Stimulated activated naive B cell treated with anti-CD40 and anti-IgM and Interleukin-4, amounts not matched to agents 10 μg/mL and 1 μg/mL and 100 μg/mL, for 72 hours (primary cell): Measurements from ENCODE around the gene KLHL30.
A peak's percentile ranks its signal among the peaks of the same experiment; 100 is the strongest.

Experiments
- ATAC-seq, 2 donors: fragments of 150-1000 bp; cut with Tn5 transposase; replicated peaks; 2 replicates each; pipeline ENCODE4 v1.10.0; 2021; ENCODE audit warnings: moderate library complexity in 1 of 2
- DNase-seq: peaks from one replicate; pipeline ENCODE4 v3.0.0; 2021
- H3K27ac Mint-ChIP-seq: one replicate; pipeline ENCODE4 v1.8.0; 2022; ENCODE audit warnings: mild to moderate bottlenecking, mixed read lengths
- H3K27me3 Mint-ChIP-seq, 2 donors: one replicate each; pipeline ENCODE4 v1.8.0; 2022; ENCODE audit warnings: mixed read lengths in 2 of 2
- H3K36me3 Mint-ChIP-seq, 2 donors: one replicate each; pipeline ENCODE4 v1.8.0; 2022; ENCODE audit warnings: mixed read lengths in 2 of 2, mild to moderate bottlenecking in 1 of 2
- H3K4me1 Mint-ChIP-seq, 2 donors: one replicate each; pipeline ENCODE4 v1.8.0; 2022; ENCODE audit warnings: mixed read lengths in 2 of 2, mild to moderate bottlenecking in 1 of 2
- H3K4me3 Mint-ChIP-seq, 2 donors: one replicate each; pipeline ENCODE4 v1.8.0; 2022; ENCODE audit warnings: mild to moderate bottlenecking in 2 of 2, mixed read lengths in 2 of 2, moderate library complexity in 1 of 2
- H3K9me3 Mint-ChIP-seq, 2 donors: one replicate each; pipeline ENCODE4 v1.8.0; 2022; ENCODE audit warnings: mixed read lengths in 2 of 2, mild to moderate bottlenecking in 1 of 2

The KLHL30 gene

GRCh38 chr2:238120463-238121298, 17.8 kb upstream of the KLHL30 start:
- peaks cover 9 to 11% of the 10 kb centered on the region in 2 donors for H3K36me3 Mint-ChIP-seq
- peaks cover 3 to 19% of the 10 kb centered on the region in 2 donors for H3K4me1 Mint-ChIP-seq
- H3K27ac Mint-ChIP-seq, result no peak overlapping the region
- peaks cover 24 to 25% of the 10 kb centered on the region in 2 donors for H3K27me3 Mint-ChIP-seq
- DNase-seq (no peak), ATAC-seq (peak in 1 of 2 donors; percentile 3)
- no peak overlapping the region for H3K4me3 Mint-ChIP-seq
- H3K9me3 Mint-ChIP-seq, result no peaks in the 10 kb centered on the region

- H3K4me3 Mint-ChIP-seq, result no peak overlapping the region
- H3K9me3 Mint-ChIP-seq, result no peaks in the 10 kb centered on the region
- DNase-seq, result no peak
- ATAC-seq, result no peak
- H3K4me1 Mint-ChIP-seq, result peaks cover 3 to 19% of the 10 kb centered on the region in 2 donors
- H3K27me3 Mint-ChIP-seq, result peaks cover 20 to 23% of the 10 kb centered on the region in 2 donors
- peaks cover 4 to 11% of the 10 kb centered on the region in 2 donors for H3K36me3 Mint-ChIP-seq
- no peak overlapping the region for H3K27ac Mint-ChIP-seq
Observed at GRCh38 chr2:238121511-238122286, 16.8 kb upstream of the KLHL30 start.

- DNase-seq, result no peak
- Mint-ChIP-seq H3K4me1 (peaks cover 3 to 19% of the 10 kb centered on the region in 2 donors), H3K27ac (no peak overlapping the region), H3K9me3 (no peaks in the 10 kb centered on the region), H3K36me3 (peaks cover 0 to 8% of the 10 kb centered on the region in 2 donors), H3K27me3 (peaks cover 15 to 16% of the 10 kb centered on the region in 2 donors), H3K4me3 (no peak overlapping the region)
- no peak for ATAC-seq
Observed at GRCh38 chr2:238122287-238123217, 15.9 kb upstream of the KLHL30 start.

- H3K4me1 Mint-ChIP-seq, result peaks cover 3 to 19% of the 10 kb centered on the region in 2 donors
- H3K36me3 Mint-ChIP-seq, result peaks cover 0 to 4% of the 10 kb centered on the region in 2 donors
- no peak for DNase-seq
- H3K27ac Mint-ChIP-seq, result no peak overlapping the region
- no peak overlapping the region for H3K4me3 Mint-ChIP-seq
- peaks cover 7% of the 10 kb centered on the region in 2 donors for H3K27me3 Mint-ChIP-seq
- H3K9me3 Mint-ChIP-seq, result no peaks in the 10 kb centered on the region
- no peak for ATAC-seq
Observed at GRCh38 chr2:238123218-238123971, 15.1 kb upstream of the KLHL30 start.

GRCh38 chr2:238123991-238124470, 14.4 kb upstream of the KLHL30 start:
- Mint-ChIP-seq H3K4me3 (no peak overlapping the region), H3K27ac (no peak overlapping the region), H3K36me3 (peaks cover 0 to under 1% of the 10 kb centered on the region in 2 donors), H3K9me3 (no peaks in the 10 kb centered on the region), H3K4me1 (peaks cover 3 to 15% of the 10 kb centered on the region in 2 donors), H3K27me3 (peaks cover under 1 to 1% of the 10 kb centered on the region in 2 donors)
- ATAC-seq, result no peak
- DNase-seq, result no peak

- no peaks in the 10 kb centered on the region for H3K9me3 Mint-ChIP-seq
- peaks cover 3 to 11% of the 10 kb centered on the region in 2 donors for H3K4me1 Mint-ChIP-seq
- H3K27me3 Mint-ChIP-seq, result no peaks in the 10 kb centered on the region
- H3K27ac Mint-ChIP-seq, result no peak overlapping the region
- no peak overlapping the region for H3K4me3 Mint-ChIP-seq
- ATAC-seq (no peak), DNase-seq (no peak)
- H3K36me3 Mint-ChIP-seq, result no peaks in the 10 kb centered on the region
Observed at GRCh38 chr2:238124488-238125126, 13.9 kb upstream of the KLHL30 start.

GRCh38 chr2:238125127-238125885, 13.2 kb upstream of the KLHL30 start:
- DNase-seq (no peak), ATAC-seq (no peak)
- peaks cover 1 to 4% of the 10 kb centered on the region in 2 donors for H3K4me1 Mint-ChIP-seq
- H3K27ac Mint-ChIP-seq, result no peak overlapping the region
- no peaks in the 10 kb centered on the region for H3K9me3 Mint-ChIP-seq
- H3K36me3 Mint-ChIP-seq, result no peaks in the 10 kb centered on the region
- H3K4me3 Mint-ChIP-seq, result no peak overlapping the region
- H3K27me3 Mint-ChIP-seq, result no peaks in the 10 kb centered on the region

- H3K9me3 Mint-ChIP-seq, result no peaks in the 10 kb centered on the region
- no peak overlapping the region for H3K27ac Mint-ChIP-seq
- DNase-seq (no peak), ATAC-seq (no peak)
- no peaks in the 10 kb centered on the region for H3K4me1 Mint-ChIP-seq
- no peaks in the 10 kb centered on the region for H3K36me3 Mint-ChIP-seq
- no peaks in the 10 kb centered on the region for H3K27me3 Mint-ChIP-seq
- H3K4me3 Mint-ChIP-seq, result no peak overlapping the region
Observed at GRCh38 chr2:238126338-238126737, 12.1 kb upstream of the KLHL30 start.

GRCh38 chr2:238126775-238127164, 11.7 kb upstream of the KLHL30 start:
- no peaks in the 10 kb centered on the region for H3K36me3 Mint-ChIP-seq
- H3K9me3 Mint-ChIP-seq, result no peaks in the 10 kb centered on the region
- H3K27me3 Mint-ChIP-seq, result no peaks in the 10 kb centered on the region
- ATAC-seq, result no peak
- DNase-seq, result no peak
- no peak overlapping the region for H3K27ac Mint-ChIP-seq
- H3K4me1 Mint-ChIP-seq, result no peaks in the 10 kb centered on the region
- H3K4me3 Mint-ChIP-seq, result no peak overlapping the region

GRCh38 chr2:238127165-238128060, 11.1 kb upstream of the KLHL30 start:
- H3K4me3 Mint-ChIP-seq, result no peak overlapping the region
- H3K36me3 Mint-ChIP-seq, result peaks cover 0 to 2% of the 10 kb centered on the region in 2 donors
- ATAC-seq (peak; percentile 62 to 88), DNase-seq (no peak)
- no peaks in the 10 kb centered on the region for H3K4me1 Mint-ChIP-seq
- no peaks in the 10 kb centered on the region for H3K9me3 Mint-ChIP-seq
- no peaks in the 10 kb centered on the region for H3K27me3 Mint-ChIP-seq
- H3K27ac Mint-ChIP-seq, result no peak overlapping the region

GRCh38 chr2:238128061-238128440, 10.4 kb upstream of the KLHL30 start:
- H3K27ac Mint-ChIP-seq, result no peak overlapping the region
- no peaks in the 10 kb centered on the region for H3K27me3 Mint-ChIP-seq
- no peaks in the 10 kb centered on the region for H3K9me3 Mint-ChIP-seq
- no peaks in the 10 kb centered on the region for H3K4me1 Mint-ChIP-seq
- H3K36me3 Mint-ChIP-seq, result peaks cover 0 to 2% of the 10 kb centered on the region in 2 donors
- ATAC-seq, result no peak
- DNase-seq, result no peak
- H3K4me3 Mint-ChIP-seq, result no peak overlapping the region
